ENCODE data around the gene COPS7A.
A peak's percentile ranks its signal among the peaks of the same experiment; 100 is the strongest.

The COPS7A gene

DNA sequence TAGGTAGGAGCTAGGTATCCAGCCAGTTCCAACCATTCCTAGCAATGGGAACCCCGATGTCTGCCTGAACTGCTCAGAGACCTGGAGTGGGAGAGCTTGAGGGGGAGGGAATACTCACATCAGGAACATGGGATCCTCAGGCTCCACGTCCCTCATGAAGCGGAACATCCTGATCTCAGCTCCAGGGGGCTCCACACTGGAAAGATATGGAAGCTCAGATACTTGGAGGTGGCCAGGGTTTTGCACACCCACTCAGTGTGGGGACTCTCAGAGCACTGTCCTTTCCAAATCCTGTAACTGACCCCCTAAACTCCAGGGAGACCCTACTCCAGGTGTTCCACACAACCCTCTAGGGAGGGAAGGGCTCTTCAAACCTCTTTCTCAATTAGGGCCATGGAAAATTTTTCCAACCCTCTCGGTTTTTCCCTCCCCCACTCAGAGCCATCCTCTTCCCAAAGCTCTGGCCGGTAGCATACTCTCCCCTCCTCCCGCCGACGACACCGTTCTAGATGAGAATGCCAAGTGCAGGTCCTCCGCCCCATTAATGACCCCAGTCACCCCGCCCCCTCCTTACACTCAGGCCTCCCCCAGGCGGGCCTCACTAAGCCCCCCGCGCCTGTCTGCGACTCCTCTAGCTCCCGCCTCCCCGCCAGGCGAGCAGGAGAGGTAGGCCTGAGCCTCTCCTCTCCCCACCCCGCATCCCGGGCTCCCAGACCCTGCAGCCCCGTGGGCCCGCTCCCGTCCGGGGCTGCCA lies 28.5 kb downstream of the COPS7A start:
- peak; percentile 51 for DNase-seq

GRCh38 chr12:6752921-6753771 lies 29.3 kb downstream of the COPS7A start, which contains the start of gene MLF2:
MLF2 (minus strand) TSS chr12:6753141; CDS start chr12:6752334, 807 bp downstream.
- peak; percentile 90 for DNase-seq

DNA sequence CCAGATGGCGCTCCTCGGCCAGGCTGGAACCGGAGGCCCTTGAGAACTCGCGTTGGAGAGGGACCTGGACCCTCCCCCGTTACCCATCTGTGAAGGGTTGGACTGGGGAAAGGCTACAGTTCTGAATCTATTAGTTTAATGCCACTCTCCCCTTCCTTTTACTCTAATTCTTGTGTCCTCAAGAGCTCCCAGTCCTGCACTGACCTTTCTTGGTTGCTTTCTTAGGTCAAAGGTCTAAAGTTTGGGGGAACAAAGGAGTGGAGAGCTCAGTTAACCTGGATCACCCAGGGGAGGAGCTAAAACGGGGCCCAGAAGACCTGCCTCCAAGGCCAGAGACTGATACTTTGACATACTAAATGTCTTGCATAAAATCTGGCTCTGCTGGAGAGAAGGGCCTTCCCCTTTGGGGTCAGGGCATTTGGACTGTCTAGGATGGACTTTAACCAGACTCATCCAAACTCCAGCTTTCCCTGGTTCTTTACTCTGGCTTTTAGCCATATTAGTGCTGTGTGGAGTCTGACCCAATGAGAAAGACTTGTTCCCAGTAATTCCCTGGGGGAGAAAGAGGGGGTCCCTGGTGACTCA lies 30.0 kb downstream of the COPS7A start:
- DNase-seq: no peak

DNA sequence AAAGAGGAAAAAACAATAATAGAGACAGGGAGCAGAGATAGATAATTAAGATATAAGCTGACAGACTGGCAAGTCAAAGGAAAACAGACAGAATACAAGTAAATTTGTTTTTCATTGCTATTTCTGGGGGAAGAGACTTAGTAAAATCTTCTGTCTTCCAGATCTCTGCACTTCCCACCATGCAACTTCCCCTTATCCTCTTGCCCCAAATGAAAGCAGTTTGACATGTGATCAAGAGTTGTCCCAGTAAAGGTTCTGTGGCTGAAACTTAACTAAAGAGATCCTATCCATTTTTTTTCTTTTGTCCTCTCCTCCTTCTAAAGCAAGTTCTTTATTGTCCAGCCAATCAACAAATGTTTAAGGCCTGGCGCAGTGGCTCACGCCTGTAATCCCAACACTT lies 30.6 kb downstream of the COPS7A start:
- no peak for DNase-seq

GRCh38 chr12:6757028-6757690 lies 33.3 kb downstream of the COPS7A start:
- no peak for DNase-seq

DNA sequence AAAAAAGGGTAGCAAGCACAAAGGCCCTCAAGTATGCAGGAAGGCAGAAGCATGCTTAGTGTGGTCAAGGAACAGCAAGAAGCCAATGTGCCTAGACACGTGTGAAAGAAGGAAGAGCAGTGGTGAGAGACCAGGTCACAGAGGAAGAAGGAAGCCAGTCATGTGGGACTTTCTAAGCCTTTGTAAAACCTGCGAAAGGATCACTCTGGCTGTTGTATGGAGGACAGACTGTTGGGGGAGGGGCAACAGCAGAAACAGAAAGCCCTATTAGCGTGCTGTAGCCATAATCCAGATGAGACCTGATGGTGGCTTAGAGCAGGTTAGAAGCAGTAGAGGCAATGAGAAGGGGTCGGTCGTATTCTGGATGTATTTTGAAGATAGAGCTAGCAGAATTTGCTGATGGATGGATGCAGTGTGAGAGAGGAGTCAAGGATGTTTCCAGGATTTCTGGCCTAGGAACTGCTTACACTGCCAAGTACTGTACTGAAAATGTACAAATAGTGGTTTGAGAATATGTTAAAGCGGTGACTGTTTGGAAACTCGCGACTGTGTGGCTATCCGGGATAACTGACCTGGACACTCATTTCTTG lies 34.8 kb downstream of the COPS7A start:
- no peak for DNase-seq

- DNase-seq: no peak
Observed at GRCh38 chr12:6759741-6760140, 35.9 kb downstream of the COPS7A start.

- DNase-seq: no peak
Observed at GRCh38 chr12:6763380-6763779, 39.5 kb downstream of the COPS7A start.

DNA sequence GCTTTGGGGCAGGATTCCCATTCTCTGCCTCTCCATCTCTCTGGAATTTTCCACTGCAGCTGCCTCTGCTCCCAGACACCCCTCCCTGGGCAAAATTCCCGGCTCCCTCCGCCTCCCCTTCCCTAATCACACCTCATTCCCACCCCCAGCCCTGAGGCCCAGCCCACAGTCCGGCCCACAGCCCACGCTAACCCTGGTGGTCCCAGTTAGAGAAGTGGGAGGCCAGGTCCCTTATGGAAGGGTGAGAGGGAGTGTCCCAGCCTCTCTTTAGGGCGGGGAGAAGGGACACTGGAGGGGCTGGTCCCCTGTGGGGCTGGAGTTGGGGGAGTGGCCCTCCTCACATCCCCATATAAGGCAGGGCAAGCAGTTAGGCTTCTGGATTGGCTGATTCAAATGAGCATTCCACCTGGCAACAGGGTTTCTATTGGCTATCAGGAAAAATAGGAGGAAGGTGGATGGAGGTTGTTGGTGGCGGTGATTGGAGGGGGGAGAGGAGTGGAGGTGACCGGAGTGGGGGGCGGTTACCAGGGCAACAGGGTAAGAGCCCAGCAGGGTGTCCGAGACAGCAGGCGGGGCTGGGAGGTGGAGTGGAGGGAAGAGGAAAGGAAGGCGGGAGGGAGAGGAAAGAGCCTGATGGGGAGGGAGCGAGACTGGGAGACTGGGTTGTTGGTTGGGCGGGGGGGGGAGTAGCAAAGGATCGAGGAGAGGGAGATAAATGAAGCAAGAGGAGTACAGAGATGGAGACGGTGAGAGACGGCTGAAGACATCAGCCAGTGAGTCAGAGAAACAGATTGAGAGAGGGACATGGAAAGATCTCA lies 40.4 kb downstream of the COPS7A start:
- peak; percentile 100 for DNase-seq

GRCh38 chr12:6765048-6765633 lies 41.3 kb downstream of the COPS7A start:
- peak; percentile 75 for DNase-seq

- peak; percentile 95 for DNase-seq
Observed at GRCh38 chr12:6765634-6766581, 42.1 kb downstream of the COPS7A start, which contains the start of gene PTMS. PTMS (plus strand) TSS chr12:6766363; CDS start chr12:6766706, 343 bp downstream.

DNA sequence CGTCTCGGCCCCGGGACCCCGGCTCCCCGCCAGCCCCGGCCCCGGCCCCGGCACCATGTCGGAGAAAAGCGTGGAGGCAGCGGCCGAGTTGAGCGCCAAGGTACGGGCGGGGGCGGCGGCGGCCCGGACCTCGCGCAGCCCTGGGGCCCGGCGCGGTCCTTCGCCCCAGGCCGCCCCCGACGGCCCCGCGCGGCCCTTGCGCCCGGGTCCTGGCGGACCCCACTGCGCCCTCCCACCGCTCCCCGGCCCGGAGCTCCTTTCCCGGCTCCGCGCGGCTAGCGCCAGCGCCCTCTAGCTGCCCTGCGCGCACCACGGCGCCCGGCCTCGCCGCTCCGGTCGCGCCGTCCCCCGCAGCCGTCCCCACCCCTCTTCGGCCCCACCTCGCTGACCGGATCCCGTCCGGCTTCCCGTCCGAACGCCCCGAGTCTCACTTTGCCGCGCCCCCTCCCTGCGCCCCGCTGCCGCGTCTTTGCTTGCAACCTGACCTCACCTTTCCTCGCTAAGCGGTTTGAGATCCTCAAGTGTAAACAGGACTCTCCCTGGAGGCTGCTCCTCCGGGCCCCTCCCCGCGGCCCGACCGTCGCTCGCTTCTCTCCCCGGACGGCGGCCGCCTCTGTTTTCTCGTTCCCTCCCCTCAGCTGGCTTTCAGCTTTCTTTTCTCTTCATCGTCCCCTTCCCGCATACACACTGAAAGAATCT lies 43.0 kb downstream of the COPS7A start:
- DNase-seq: peak; percentile 70

- peak; percentile 11 for DNase-seq
Observed at GRCh38 chr12:6767353-6768319, 43.8 kb downstream of the COPS7A start.

DNA sequence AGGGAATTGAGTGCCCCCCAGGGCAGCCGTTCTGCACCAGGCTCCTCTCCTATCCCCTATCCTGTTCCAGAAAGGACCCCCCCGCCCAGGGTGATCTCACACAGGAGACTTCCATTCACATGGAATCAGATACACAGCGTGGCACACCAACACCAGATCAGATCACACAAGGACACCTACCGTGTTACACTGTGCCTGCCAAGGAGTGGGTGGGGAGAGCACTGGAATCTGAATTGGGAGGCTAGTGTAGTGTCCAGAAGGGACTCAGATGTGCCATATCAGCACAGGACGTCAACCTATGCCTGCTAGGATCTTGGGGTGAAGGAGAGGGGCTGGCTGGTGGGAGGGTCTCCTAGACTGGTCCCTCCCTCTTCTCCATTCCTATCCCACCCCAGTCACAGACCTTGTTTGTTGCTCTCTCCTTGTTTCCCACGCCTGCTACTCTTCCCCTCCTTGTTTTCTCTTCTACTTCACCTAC lies 44.6 kb downstream of the COPS7A start:
- DNase-seq: no peak

DNA sequence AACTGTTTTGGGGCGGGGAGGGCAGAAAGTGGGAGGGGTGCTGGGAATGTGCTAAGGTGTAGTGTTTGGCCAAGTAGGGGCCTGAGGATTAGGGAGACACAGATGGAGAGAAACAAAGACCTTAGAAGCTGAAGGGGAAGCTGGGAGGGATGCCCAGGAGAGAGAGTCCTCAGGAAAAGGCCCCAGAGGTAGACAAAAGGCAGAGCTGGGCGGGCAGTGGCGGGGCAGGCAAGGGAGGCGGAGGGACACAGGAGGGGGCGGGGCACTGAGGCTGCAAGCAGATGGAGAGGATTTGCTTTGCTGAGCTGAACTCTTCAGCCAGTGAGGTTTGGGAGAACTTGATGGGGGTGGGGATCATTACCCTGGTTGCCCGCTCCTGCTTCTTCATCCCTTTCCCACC lies 45.1 kb downstream of the COPS7A start:
- DNase-seq: no peak

DNA sequence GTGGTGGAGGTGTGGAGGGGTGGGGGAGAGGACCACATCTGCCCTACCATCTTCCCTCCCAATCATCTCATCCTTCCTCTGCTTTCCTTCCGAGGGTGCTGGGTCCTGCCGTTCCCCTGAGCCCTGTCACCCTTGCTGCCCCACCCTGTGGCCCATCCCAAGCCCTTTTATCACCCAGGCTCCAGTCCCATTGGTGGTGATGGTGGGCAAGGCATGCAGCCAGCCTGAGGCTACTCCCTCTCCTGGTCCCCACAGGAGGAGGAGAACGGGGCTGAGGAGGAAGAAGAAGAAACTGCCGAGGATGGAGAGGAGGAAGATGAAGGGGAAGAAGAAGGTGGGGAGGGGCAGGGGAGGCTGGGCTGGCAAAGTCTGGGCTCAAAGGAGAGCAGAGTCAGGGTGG lies 45.8 kb downstream of the COPS7A start:
- DNase-seq: no peak

- DNase-seq: no peak
Observed at GRCh38 chr12:6770094-6770493, 46.2 kb downstream of the COPS7A start.

DNA sequence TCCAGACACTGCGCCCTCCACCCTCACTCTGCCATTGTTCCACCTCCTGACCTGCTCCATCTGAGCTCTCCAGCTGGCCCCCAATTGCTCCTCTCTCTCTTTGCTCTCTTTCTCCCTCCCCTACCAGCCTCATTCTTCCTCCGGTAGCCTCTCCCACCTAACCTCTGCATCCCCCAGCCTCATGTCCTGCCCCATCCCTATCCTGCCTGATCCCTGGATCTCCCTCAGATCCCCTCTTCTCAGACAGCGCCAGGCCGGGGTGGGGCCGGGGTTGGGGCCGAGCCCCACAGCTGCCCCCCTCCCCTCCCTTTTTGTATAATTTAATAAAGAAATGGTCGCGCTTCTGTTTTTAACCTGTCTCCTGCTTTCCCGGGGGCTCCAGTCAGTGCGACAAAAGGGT lies 46.8 kb downstream of the COPS7A start:
- DNase-seq: no peak
